Uterus (tissue), 2 donors: ENCODE measurements around the gene ITPR2.

Source experiments
- POLR2A ChIP-seq, 2 donors: fragments of 450-650 bp; IDR thresholded peaks; one replicate each; pipeline ENCODE4 v1.6.1; 2016; ENCODE audit warnings: antibody characterized with exemption in 2 of 2, mild to moderate bottlenecking in 1 of 2, moderate library complexity in 1 of 2
- TF ChIP-seq, protein P1 (sequence below), 4 experiments: fragments of 200-600 bp in 2 of 4; fragments of 450-650 bp in 2 of 4; sonication (generic) in 2 of 4; IDR thresholded peaks; one replicate each; pipeline ENCODE4 v1.5.1; 2016 to 2019; ENCODE audit warnings: antibody characterized with exemption in 4 of 4, mild to moderate bottlenecking in 2 of 4, moderate library complexity in 1 of 4

GRCh38 chr12:26817183-26817591, 15.8 kb downstream of the ITPR2 start:
- TF ChIP-seq, protein P1, sequence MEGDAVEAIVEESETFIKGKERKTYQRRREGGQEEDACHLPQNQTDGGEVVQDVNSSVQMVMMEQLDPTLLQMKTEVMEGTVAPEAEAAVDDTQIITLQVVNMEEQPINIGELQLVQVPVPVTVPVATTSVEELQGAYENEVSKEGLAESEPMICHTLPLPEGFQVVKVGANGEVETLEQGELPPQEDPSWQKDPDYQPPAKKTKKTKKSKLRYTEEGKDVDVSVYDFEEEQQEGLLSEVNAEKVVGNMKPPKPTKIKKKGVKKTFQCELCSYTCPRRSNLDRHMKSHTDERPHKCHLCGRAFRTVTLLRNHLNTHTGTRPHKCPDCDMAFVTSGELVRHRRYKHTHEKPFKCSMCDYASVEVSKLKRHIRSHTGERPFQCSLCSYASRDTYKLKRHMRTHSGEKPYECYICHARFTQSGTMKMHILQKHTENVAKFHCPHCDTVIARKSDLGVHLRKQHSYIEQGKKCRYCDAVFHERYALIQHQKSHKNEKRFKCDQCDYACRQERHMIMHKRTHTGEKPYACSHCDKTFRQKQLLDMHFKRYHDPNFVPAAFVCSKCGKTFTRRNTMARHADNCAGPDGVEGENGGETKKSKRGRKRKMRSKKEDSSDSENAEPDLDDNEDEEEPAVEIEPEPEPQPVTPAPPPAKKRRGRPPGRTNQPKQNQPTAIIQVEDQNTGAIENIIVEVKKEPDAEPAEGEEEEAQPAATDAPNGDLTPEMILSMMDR (IDR thresholded peaks at IDR 0.05), result no peak
- no peak for TF ChIP-seq POLR2A (IDR thresholded peaks at IDR 0.05)
